ENCODE results near the gene NDUFA8.

DNA sequence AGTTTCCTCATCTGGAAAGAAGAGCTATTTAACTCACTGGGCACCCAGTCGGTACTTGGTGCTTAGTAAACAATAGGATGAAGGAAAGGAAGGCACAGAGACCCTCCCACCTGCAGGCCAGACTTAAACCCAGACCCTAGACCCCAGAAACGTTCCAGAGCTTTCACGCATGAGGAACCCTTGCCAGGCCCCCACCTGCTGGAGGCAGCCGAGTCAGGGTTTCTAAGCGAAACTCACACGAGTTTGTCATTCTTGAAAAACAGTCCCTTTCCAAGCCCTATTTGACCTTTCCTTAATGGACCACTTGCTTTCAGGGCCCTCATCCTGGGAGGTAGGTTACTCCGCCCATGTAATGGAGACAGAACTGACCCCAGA, 30.6 kb downstream of the NDUFA8 start:
- TF ChIP-seq TAF1 (IDR thresholded peaks at IDR 0.05; ENCODE audit: low read depth) (no peak), EP300 (IDR thresholded peaks at IDR 0.05; ENCODE audit: borderline replicate concordance) (no peak), YY1 (IDR thresholded peaks at IDR 0.05; ENCODE audit: low read depth) (no peak), RAD21 (IDR thresholded peaks at IDR 0.05; ENCODE audit: low read depth) (no peak), CEBPB (IDR thresholded peaks at IDR 0.05) (no peak), EGR1 (IDR thresholded peaks at IDR 0.05) (no peak)
- TF ChIP-seq, protein P1, sequence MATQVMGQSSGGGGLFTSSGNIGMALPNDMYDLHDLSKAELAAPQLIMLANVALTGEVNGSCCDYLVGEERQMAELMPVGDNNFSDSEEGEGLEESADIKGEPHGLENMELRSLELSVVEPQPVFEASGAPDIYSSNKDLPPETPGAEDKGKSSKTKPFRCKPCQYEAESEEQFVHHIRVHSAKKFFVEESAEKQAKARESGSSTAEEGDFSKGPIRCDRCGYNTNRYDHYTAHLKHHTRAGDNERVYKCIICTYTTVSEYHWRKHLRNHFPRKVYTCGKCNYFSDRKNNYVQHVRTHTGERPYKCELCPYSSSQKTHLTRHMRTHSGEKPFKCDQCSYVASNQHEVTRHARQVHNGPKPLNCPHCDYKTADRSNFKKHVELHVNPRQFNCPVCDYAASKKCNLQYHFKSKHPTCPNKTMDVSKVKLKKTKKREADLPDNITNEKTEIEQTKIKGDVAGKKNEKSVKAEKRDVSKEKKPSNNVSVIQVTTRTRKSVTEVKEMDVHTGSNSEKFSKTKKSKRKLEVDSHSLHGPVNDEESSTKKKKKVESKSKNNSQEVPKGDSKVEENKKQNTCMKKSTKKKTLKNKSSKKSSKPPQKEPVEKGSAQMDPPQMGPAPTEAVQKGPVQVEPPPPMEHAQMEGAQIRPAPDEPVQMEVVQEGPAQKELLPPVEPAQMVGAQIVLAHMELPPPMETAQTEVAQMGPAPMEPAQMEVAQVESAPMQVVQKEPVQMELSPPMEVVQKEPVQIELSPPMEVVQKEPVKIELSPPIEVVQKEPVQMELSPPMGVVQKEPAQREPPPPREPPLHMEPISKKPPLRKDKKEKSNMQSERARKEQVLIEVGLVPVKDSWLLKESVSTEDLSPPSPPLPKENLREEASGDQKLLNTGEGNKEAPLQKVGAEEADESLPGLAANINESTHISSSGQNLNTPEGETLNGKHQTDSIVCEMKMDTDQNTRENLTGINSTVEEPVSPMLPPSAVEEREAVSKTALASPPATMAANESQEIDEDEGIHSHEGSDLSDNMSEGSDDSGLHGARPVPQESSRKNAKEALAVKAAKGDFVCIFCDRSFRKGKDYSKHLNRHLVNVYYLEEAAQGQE (IDR thresholded peaks at IDR 0.05; ENCODE audit: low read depth): no peak

Measured in Ishikawa (cell line).